ENCODE results near the gene NFIA.

The NFIA gene

DNA sequence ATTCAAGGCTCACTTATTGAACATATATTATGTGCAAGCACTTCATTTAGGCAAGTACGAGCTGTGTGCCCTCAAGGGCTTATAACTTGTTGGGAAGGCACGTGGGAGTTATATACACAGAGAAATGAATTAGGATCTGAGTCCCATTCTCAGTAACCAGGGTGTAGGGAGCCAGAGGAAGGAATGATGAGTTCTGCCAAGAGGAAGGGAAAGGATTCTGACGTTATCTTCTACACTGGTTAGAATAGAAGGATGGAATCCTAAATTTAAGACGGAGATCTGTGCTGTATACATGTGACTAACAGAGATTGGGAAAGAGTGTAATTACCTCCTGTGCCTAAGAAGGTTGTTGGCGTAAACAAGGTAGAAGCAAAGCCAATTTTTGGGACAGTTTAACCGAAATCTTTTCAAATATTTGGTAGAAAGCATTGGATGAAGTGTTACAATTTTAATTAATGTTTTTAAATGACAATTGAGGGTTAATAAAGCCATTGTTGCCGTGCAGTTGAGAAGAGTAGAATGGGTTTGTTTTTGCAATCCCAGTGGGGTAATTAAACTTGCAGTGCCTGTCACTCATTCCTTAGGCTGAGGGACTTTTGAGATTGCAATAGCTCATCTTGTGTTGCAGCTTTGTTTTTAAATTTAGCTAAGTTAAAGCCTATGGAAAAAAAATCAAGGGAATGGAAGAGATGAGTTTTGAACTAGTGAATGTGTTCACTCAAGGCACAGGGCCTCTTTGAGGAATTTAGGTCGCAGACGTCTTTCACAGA lies 177.2 kb downstream of the NFIA start:
- H3K4me1 Mint-ChIP-seq (ENCODE audit: low read depth) = peaks cover 6% of the 10 kb centered on the region
- H3K36me3 Mint-ChIP-seq = peaks cover 4% of the 10 kb centered on the region
- no peak overlapping the region for H3K27ac Mint-ChIP-seq
- no peak overlapping the region for H3K4me3 Mint-ChIP-seq
- H3K9me3 Mint-ChIP-seq (ENCODE audit: low read depth) = no peaks in the 10 kb centered on the region
- no peaks in the 10 kb centered on the region for H3K27me3 Mint-ChIP-seq

DNA sequence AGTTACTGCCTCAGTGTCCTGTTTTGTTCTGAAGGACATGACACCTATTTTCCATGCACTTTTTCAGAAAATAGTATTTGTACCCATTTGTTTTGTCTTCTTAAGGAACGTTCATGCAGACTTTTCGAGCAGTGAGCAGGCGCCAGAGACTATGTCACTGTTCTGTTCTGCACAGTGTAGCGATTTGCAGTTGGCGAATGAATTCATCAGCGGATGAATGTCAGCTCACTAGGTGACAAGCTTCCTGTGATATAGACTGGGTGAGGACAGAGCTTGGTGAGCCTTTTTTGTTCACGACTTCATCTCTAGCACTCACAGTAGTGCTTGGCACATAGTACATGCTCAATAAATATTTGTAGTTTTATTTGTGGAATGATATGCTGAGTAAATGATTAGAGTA lies 177.8 kb downstream of the NFIA start:
- Mint-ChIP-seq H3K36me3 (peaks cover 4% of the 10 kb centered on the region), H3K27me3 (no peaks in the 10 kb centered on the region), H3K4me1 (ENCODE audit: low read depth) (peaks cover 1% of the 10 kb centered on the region), H3K4me3 (no peak overlapping the region), H3K27ac (no peak overlapping the region), H3K9me3 (ENCODE audit: low read depth) (no peaks in the 10 kb centered on the region)

DNA sequence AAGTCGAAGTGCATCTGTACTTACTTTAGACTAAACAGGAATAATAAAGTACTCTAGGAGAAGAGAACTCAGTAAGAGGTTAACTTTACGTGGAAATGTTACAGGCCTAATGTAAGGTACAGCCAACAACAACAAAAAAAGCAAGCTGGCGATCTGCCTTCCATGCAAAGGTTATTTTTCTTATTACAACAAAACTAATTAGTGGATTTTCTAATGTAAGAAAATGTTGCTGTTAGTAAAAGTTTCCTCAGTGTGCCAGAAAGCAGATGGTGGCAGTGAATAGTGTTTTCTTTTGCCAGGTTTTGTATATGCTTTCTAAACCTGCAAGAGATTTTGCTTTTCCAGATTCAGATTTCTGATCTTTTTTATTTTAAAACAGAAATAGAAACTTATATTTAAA lies 179.2 kb downstream of the NFIA start:
- H3K27ac Mint-ChIP-seq = no peak overlapping the region
- H3K4me3 Mint-ChIP-seq = no peak overlapping the region
- H3K4me1 Mint-ChIP-seq (ENCODE audit: low read depth) = no peaks in the 10 kb centered on the region
- H3K9me3 Mint-ChIP-seq (ENCODE audit: low read depth) = no peaks in the 10 kb centered on the region
- H3K36me3 Mint-ChIP-seq = peaks cover 6% of the 10 kb centered on the region
- H3K27me3 Mint-ChIP-seq = no peaks in the 10 kb centered on the region

DNA sequence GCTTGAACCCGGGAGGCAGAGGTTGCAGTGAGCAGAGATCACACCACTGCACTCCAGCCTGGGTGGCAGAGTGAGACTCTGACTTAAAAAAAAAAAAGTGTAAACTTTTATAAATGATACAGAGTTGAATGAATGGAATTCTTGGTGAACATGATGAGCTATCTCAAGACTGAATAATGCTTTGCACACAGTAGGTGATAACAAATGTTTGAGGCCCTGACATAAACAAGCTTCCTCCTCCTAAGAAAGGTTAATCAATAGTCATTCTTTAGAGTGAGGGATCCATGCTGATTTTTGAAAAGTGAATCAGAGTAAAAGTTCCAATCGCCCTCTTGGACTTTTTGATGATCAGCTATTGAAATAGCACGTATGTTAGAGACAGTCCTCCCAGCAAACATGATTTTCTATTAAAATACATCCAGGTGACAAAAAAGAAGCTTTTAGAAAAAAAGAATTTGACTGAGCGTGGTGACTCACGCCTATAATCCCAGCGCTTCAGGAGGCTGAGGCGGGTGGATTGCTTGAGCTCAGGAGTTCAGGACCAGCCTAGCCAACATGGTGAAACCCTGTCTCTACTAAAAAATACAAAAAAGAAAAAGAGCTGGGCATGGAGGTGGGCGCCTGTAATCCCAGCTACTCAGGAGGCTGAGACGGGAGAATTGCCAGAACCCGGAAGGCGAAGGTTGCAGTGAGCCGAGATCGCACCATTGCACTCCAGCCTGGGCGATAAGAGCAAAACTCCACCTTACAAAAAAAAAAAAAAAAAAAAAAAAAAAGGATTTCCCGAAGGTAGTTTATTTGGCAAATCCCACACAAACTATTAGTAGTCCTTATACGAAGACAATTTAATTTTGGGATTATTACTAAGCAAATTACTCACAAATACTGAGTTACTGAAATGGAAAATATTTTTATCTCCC lies 181.8 kb downstream of the NFIA start:
- Mint-ChIP-seq H3K36me3 (peaks cover 6% of the 10 kb centered on the region), H3K27ac (no peak overlapping the region), H3K4me3 (no peak overlapping the region), H3K27me3 (no peaks in the 10 kb centered on the region), H3K4me1 (ENCODE audit: low read depth) (no peaks in the 10 kb centered on the region), H3K9me3 (ENCODE audit: low read depth) (no peaks in the 10 kb centered on the region)

DNA sequence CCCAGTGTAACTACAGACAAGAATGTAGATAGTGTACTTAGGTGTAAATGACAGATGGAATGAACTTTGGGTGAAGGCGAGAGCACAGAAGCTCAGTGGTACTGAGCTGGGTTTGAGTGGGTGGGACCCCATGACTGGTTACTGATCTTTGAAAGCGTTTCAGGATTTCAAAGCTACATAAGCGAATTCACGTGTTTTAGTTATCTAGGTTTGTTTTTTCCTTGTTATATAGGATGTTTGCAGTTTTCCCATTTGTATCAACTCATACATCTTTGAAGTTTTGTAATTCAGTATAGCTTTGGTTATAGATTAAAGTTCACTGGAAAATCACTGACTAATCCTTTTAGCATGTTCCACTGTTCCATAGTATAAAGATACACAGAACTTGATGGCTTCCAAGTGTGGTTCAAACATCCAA lies 182.5 kb downstream of the NFIA start:
- Mint-ChIP-seq H3K36me3 (peaks cover 6% of the 10 kb centered on the region), H3K9me3 (ENCODE audit: low read depth) (no peaks in the 10 kb centered on the region), H3K4me1 (ENCODE audit: low read depth) (no peaks in the 10 kb centered on the region), H3K4me3 (no peak overlapping the region), H3K27me3 (no peaks in the 10 kb centered on the region), H3K27ac (no peak overlapping the region)

DNA sequence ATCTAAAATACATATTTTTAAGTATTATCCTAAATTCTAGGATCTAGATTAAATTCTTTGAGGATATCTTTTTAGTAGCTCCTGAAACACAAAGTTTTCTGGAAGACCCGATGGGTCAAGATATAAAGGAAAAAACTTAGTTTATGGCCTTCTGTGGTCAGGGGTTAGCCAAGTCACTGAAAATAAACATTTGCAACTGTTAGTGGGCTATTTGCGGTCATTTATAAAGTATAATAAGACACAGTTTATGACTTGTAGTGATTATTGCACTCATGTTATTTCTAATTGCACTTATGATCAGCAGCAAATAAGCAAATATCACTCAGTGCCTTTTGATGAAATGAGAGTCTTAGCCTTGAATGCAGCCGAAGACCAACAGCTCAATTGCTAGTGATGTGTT lies 183.3 kb downstream of the NFIA start:
- Mint-ChIP-seq H3K9me3 (ENCODE audit: low read depth) (no peaks in the 10 kb centered on the region), H3K4me1 (ENCODE audit: low read depth) (no peaks in the 10 kb centered on the region), H3K27ac (no peak overlapping the region), H3K36me3 (peaks cover 6% of the 10 kb centered on the region), H3K27me3 (no peaks in the 10 kb centered on the region), H3K4me3 (no peak overlapping the region)

DNA sequence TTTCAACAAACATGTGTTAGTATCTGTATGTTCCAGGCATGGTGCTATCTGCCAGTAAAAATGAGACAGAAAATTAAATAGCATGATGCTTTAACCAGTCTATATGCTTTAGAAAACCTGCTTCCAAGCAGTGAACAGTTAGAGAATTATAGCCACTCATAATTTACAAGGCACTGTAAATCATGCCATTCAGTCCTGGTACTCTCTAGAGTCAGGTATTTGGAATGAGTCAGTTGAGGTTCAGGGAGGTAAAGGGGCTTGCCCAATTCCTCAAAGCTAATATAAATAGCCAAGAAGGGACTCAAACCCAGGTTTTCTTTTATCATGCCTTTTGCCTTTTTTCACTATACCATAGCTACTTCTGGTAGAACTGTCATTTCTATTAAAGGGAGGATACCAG lies 184.4 kb downstream of the NFIA start:
- H3K27ac Mint-ChIP-seq = no peak overlapping the region
- no peak overlapping the region for H3K4me3 Mint-ChIP-seq
- H3K27me3 Mint-ChIP-seq = no peaks in the 10 kb centered on the region
- H3K4me1 Mint-ChIP-seq (ENCODE audit: low read depth) = no peaks in the 10 kb centered on the region
- H3K36me3 Mint-ChIP-seq = peaks cover 6% of the 10 kb centered on the region
- no peaks in the 10 kb centered on the region for H3K9me3 Mint-ChIP-seq (ENCODE audit: low read depth)

DNA sequence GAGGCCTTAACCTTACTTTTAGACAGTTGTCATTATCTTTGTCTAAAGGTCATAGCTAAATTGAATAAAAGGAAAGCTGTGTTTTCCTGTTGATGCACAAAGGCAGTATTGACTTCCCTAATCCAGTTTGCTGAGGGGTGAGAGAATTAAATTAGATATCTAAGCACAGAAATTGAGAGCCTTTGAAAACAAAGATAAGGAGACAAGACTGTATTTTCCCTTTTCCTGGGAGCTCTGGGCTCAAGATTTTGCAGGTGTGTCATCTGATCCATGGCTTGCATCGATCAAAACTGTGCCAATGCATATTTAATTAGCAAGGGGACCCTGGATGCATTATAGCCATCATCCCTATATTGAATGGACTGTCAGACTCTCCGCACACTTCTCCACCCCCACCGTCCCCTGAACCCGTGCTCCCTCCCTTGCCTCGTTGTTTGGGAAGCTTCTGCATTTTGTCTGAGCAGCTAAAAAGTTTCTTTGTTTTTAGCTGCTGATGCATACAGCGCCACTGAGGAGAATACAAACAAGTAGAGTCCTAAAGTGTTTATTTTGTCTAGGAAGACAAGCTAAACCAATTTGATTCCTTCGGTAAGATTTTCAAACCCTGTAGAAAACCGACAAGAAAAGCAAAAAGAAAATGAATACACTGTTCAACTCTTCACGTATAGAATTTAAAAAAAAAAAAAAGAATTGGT lies 186.3 kb downstream of the NFIA start:
- H3K27me3 Mint-ChIP-seq = no peaks in the 10 kb centered on the region
- H3K4me3 Mint-ChIP-seq = no peak overlapping the region
- H3K27ac Mint-ChIP-seq = no peak overlapping the region
- peaks cover 2% of the 10 kb centered on the region for H3K36me3 Mint-ChIP-seq
- H3K9me3 Mint-ChIP-seq (ENCODE audit: low read depth) = no peaks in the 10 kb centered on the region
- H3K4me1 Mint-ChIP-seq (ENCODE audit: low read depth) = no peaks in the 10 kb centered on the region

DNA sequence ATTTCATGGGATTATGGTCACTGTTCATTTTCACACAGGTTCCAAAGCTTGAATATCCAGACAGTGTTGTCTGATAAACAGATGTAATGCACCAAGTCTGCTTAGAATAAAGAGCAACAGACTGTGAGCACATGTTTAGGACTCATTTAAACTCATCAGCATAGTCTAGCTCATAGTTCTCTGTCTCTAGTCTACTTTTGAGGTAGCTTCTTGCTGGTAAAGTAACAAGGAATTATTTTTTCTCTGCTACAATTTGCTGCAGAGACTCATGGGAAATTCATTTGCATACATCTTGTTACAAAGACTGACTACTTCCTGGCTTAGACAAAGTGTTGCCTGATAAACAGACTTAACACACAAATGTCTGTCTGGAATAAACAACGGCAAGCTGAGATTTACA lies 187.2 kb downstream of the NFIA start:
- no peak overlapping the region for H3K4me3 Mint-ChIP-seq
- no peaks in the 10 kb centered on the region for H3K9me3 Mint-ChIP-seq (ENCODE audit: low read depth)
- H3K27me3 Mint-ChIP-seq = no peaks in the 10 kb centered on the region
- no peak overlapping the region for H3K27ac Mint-ChIP-seq
- H3K4me1 Mint-ChIP-seq (ENCODE audit: low read depth) = no peaks in the 10 kb centered on the region
- peaks cover 2% of the 10 kb centered on the region for H3K36me3 Mint-ChIP-seq

DNA sequence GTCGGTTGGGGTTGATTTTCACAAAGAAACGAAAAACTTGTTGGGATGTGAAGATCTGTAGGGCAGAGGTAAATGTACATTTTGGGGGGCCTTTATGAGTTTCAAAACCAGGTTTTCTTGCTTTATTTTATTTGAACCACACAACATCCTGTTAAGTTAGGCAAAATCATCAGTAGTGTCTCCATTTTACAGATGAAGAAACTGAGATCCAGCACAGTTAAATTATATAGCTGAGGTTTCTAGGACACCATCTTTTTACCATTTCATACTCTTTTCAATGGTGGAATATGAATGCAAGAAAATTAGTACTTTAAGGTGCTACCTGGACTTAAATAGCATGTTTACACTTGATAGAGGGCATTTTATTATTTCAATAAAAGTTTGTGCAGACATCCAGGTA lies 187.7 kb downstream of the NFIA start:
- H3K36me3 Mint-ChIP-seq = peaks cover 2% of the 10 kb centered on the region
- no peaks in the 10 kb centered on the region for H3K9me3 Mint-ChIP-seq (ENCODE audit: low read depth)
- no peaks in the 10 kb centered on the region for H3K27me3 Mint-ChIP-seq
- H3K27ac Mint-ChIP-seq = no peak overlapping the region
- H3K4me1 Mint-ChIP-seq (ENCODE audit: low read depth) = no peaks in the 10 kb centered on the region
- H3K4me3 Mint-ChIP-seq = no peak overlapping the region

DNA sequence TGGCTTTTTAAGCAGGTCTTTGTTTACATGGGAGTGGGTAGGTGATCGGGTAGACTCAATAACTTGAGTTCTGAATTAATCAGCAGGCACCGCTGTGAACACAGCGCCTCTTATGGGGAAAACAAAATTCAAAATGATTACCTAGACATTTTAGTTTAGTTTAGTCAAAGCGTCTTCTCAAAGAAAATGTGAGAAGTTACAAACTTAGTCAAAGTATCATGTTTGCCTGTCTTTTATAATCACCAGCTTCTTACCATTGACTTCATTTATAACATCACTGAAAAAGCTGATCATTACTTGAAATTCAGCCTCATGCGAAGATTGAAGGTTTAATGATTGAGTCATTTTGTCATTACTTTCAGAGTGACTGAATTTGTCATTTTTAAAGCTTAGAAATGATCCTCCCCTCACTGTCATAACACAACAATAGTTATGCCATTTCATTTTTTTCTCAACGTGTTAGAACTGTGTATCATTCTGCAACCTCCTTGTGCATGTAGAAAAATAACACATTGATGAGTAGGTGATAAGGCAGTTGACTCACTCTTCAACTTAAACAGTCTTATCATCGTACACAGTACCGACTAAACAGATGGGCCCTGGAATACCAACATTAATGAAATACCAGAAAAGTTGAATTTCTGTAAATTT lies 188.5 kb downstream of the NFIA start:
- H3K4me1 Mint-ChIP-seq (ENCODE audit: low read depth) = no peaks in the 10 kb centered on the region
- H3K4me3 Mint-ChIP-seq = no peak overlapping the region
- no peaks in the 10 kb centered on the region for H3K27me3 Mint-ChIP-seq
- peaks cover 2% of the 10 kb centered on the region for H3K36me3 Mint-ChIP-seq
- no peaks in the 10 kb centered on the region for H3K9me3 Mint-ChIP-seq (ENCODE audit: low read depth)
- no peak overlapping the region for H3K27ac Mint-ChIP-seq

DNA sequence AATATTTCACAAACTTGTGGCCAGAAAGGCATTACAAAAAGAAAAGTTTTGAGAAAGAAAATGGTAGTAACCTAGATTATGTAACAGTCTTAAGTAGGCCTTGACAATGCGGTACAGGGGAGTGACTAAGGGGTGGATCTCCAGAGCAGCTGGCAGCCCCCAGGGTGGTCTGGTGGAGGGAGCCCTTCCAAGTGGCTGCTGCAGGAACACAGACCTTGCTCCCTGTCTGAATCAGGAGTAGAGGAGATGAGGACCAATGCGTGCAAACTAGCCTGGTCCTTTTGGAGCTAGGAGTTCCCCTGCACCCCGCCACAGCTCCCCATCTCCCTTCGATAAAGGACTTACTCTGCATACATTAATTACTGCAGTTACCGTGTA lies 189.0 kb downstream of the NFIA start:
- Mint-ChIP-seq H3K27ac (no peak overlapping the region), H3K36me3 (no peaks in the 10 kb centered on the region), H3K4me3 (no peak overlapping the region), H3K27me3 (no peaks in the 10 kb centered on the region), H3K9me3 (ENCODE audit: low read depth) (no peaks in the 10 kb centered on the region), H3K4me1 (ENCODE audit: low read depth) (no peaks in the 10 kb centered on the region)

DNA sequence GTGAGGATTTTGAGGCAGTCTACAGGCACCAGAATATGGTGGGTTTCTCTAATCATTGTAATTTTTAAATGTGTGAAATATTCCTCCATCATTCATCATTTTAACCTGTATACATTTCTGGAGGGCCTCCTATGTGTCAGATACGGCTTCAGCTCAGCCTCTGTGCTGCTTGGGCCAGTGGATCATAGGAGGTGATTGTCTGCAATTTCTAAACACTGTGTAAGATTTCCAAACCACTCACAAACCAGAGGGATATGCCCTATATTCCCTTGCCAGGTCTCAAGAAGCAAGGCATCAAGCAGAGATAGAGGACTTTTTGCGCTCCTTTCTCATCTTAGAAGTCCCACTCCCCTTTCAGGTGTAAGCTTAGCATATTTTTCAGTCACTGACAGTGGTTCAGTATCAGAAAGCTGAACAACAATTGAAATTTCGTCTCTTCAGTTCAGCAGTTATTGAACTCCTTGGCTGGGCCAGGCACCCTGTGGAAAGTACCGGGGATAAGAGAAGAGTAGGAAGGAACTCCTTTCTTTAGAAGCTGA lies 190.9 kb downstream of the NFIA start:
- H3K4me3 Mint-ChIP-seq = no peak overlapping the region
- H3K27ac Mint-ChIP-seq = no peak overlapping the region
- H3K36me3 Mint-ChIP-seq = no peaks in the 10 kb centered on the region
- no peaks in the 10 kb centered on the region for H3K4me1 Mint-ChIP-seq (ENCODE audit: low read depth)
- no peaks in the 10 kb centered on the region for H3K27me3 Mint-ChIP-seq
- H3K9me3 Mint-ChIP-seq (ENCODE audit: low read depth) = no peaks in the 10 kb centered on the region

DNA sequence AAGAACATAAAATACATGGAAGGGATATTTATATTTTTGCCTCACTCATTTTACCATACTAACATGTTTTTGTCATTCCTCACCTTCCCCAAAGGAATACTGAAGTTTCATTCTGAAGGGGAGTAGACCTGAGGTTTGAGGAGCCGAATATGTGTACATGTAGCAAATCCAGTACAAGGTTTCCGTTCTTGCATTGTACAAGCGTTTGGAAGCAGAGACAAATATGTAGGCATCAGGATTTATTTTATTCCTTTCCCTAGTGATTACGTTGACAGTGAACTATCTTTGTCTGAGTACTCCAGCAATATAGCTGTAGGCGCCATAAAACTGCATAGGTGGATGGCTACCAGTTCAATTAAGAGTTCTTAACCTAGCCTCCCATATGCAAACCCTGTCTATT lies 191.5 kb downstream of the NFIA start:
- Mint-ChIP-seq H3K4me1 (ENCODE audit: low read depth) (no peaks in the 10 kb centered on the region), H3K27ac (no peak overlapping the region), H3K9me3 (ENCODE audit: low read depth) (no peaks in the 10 kb centered on the region), H3K27me3 (no peaks in the 10 kb centered on the region), H3K4me3 (no peak overlapping the region), H3K36me3 (no peaks in the 10 kb centered on the region)
